Dermis microvascular lymphatic vessel endothelial cell (primary cell): Measurements from ENCODE around the gene TTC7B. TPM values are rescaled to one million over a fixed set of nuclear protein-coding genes. Genes with fewer than 3 reads are reported as not detected.

Experiments used
- DNase-seq, 2 donors: peaks; one replicate each; pipeline versions ENCODE4 v3.0.0 to v3.0.0-alpha.2; 2010; ENCODE audit warnings: low read depth in 2 of 2
- total RNA-seq: library from RNA; depleted of rRNA; stranded (reverse); fragments of >200 nt; gene quantifications from 2 replicates; pipeline ENCODE4 v1.2.1, GENCODE V29; 2014

TTC7B gene
- total RNA-seq, 1 donor from 2014 or later, result 13.9 TPM

GRCh38 chr14:90742252-90742651, 74.0 kb downstream of the TTC7B start:
- DNase-seq, result no peak

- DNase-seq, result no peak
These were observed 74.6 kb downstream of the TTC7B start for GRCh38 chr14:90741682-90741946.

GRCh38 chr14:90740946-90741681, 75.1 kb downstream of the TTC7B start:
- DNase-seq, result no peak

- no peak for DNase-seq
These were observed 76.1 kb downstream of the TTC7B start for GRCh38 chr14:90740081-90740480.

- DNase-seq, result no peak
These were observed 76.7 kb downstream of the TTC7B start for GRCh38 chr14:90739318-90740068.

GRCh38 chr14:90733139-90733808, 83.0 kb downstream of the TTC7B start:
- no peak for DNase-seq

GRCh38 chr14:90732718-90733117, 83.5 kb downstream of the TTC7B start:
- DNase-seq, result no peak

GRCh38 chr14:90732139-90732538, 84.1 kb downstream of the TTC7B start:
- DNase-seq, result no peak

GRCh38 chr14:90731487-90731886, 84.7 kb downstream of the TTC7B start:
- no peak for DNase-seq

- peak in 1 of 2 donors; percentile 10 for DNase-seq
These were observed 85.9 kb downstream of the TTC7B start for GRCh38 chr14:90730206-90730766.

GRCh38 chr14:90728951-90729350, 87.3 kb downstream of the TTC7B start:
- no peak for DNase-seq

GRCh38 chr14:90727082-90727481, 89.1 kb downstream of the TTC7B start:
- no peak for DNase-seq

GRCh38 chr14:90726656-90727055, 89.6 kb downstream of the TTC7B start:
- peak in 1 of 2 donors; percentile 15 for DNase-seq

GRCh38 chr14:90724866-90725265, 91.4 kb downstream of the TTC7B start:
- DNase-seq, result no peak

- no peak for DNase-seq
These were observed 93.6 kb downstream of the TTC7B start for GRCh38 chr14:90722590-90722989.

GRCh38 chr14:90721619-90722305, 94.5 kb downstream of the TTC7B start:
- DNase-seq, result peak in 1 of 2 donors; percentile 17

GRCh38 chr14:90720832-90721231, 95.4 kb downstream of the TTC7B start:
- DNase-seq, result no peak

- DNase-seq, result no peak
These were observed 95.9 kb downstream of the TTC7B start for GRCh38 chr14:90720336-90720735.

GRCh38 chr14:90717916-90718315, 98.3 kb downstream of the TTC7B start:
- no peak for DNase-seq

GRCh38 chr14:90715993-90716392, 100.2 kb downstream of the TTC7B start:
- DNase-seq, result no peak

GRCh38 chr14:90715495-90715894, 100.7 kb downstream of the TTC7B start:
- DNase-seq, result no peak

- DNase-seq, result no peak
These were observed 101.4 kb downstream of the TTC7B start for GRCh38 chr14:90714811-90715210.
